GM12873 (cell line): ENCODE data around the gene TBC1D1.
A peak's percentile ranks its signal among the peaks of the same experiment; 100 is the strongest.

Experiments used
- TF ChIP-seq, protein P1 (sequence below): IDR thresholded peaks from 2 replicates; pipeline ENCODE4 v1.5.1; 2012; ENCODE audit warnings: low read depth, mild to moderate bottlenecking, moderate library complexity, low read length, control low read depth; ENCODE audit not compliant: insufficient read depth; ENCODE audit errors: missing control alignments

Gene TBC1D1

DNA sequence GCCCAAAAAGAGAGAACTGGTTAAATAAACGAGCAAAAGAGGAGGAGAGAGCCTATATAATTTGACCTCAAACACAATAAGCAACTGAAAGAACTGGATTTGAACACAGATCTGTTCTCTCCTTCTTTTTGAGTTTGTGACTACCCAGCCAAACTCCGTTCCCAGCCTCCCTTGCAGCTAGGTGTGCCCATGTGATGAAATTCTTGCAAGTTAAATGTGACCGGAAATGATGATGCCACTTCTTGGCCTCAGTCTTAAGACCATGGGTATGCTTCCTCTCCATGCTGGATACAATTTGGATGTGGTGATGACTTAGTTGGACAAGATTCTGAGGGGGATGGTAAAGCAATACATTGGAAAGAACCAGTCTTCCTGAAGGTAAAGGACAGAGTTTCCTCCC is 273.5 kb downstream of the TBC1D1 start:
- TF ChIP-seq, protein P1, sequence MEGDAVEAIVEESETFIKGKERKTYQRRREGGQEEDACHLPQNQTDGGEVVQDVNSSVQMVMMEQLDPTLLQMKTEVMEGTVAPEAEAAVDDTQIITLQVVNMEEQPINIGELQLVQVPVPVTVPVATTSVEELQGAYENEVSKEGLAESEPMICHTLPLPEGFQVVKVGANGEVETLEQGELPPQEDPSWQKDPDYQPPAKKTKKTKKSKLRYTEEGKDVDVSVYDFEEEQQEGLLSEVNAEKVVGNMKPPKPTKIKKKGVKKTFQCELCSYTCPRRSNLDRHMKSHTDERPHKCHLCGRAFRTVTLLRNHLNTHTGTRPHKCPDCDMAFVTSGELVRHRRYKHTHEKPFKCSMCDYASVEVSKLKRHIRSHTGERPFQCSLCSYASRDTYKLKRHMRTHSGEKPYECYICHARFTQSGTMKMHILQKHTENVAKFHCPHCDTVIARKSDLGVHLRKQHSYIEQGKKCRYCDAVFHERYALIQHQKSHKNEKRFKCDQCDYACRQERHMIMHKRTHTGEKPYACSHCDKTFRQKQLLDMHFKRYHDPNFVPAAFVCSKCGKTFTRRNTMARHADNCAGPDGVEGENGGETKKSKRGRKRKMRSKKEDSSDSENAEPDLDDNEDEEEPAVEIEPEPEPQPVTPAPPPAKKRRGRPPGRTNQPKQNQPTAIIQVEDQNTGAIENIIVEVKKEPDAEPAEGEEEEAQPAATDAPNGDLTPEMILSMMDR, result no peak

DNA sequence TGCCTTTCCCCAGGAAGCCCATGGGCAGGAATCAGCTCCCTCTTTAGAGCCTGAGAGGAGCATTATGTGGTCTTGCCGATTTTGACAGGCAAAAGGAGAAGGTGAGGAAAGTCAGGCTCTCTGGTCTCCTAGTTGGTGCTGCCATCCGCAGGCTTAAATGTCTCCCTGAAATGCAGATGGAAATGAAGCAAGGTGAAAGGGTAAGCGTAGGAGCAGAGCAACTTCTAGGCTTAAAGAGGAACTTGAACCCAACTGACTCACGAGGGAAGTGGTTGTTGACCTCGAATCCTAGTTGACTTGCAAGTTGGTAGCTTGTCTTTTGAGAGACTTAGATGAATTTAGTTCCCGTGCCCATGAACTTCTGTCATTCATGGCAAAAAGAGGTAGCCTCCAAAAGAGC is 275.2 kb downstream of the TBC1D1 start:
- TF ChIP-seq, protein P1, result peak; percentile 4

DNA sequence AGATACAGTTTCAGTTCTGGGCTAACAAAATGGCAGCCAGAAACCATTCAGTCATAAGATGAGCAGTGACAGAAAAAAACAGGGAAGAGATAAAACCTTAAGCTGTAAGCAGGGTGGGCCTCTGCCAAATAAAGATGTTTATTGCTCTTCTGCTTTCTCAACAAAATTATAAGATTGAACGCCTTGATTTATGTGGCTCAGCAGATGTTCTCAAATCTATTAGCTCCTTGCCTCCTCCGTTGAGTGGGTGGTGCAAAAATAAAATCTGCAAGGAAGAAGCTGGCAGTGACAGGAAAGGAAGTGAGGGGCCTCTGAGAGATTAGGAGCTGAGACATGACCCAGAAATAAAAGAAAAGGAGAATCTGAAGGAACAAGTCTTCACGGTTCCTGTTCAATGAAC is 275.9 kb downstream of the TBC1D1 start:
- TF ChIP-seq, protein P1, result no peak

DNA sequence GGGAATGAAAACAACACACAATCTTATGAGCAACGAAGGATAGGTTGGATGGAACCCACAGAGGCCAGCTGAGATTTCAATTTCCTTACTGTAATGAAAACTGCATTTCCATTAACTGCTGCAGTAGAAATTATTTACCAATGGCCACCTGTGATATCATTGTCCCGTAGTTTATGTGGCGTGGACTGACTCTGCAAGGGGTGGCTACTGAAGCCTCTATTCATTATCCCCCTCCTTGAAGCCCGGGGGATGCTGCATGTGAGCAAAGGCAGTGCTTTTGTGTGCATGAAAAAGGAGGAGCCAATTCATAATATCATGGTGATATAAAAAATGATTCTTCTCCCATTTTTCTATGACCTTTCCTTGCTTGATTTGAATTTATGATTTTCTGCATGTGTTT is 277.1 kb downstream of the TBC1D1 start:
- TF ChIP-seq, protein P1, result no peak

DNA sequence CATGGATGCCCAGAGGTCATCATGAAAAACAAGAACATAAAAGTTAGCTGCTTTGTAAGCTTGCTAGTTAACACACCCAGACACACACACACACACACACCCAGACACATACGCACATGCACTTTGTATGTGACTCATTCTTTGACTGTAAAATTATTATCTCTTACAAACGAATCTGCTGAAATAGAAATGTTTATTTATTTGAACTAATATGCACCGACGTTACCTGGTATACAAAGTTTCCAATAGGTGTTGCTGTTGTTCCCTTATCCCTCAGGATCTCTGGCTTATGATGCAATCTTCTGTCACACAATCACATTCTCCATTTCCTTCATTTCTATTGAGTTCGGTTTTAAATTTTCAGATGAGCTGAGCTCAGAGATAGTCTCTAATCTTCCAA is 278.6 kb downstream of the TBC1D1 start:
- TF ChIP-seq, protein P1, result no peak

DNA sequence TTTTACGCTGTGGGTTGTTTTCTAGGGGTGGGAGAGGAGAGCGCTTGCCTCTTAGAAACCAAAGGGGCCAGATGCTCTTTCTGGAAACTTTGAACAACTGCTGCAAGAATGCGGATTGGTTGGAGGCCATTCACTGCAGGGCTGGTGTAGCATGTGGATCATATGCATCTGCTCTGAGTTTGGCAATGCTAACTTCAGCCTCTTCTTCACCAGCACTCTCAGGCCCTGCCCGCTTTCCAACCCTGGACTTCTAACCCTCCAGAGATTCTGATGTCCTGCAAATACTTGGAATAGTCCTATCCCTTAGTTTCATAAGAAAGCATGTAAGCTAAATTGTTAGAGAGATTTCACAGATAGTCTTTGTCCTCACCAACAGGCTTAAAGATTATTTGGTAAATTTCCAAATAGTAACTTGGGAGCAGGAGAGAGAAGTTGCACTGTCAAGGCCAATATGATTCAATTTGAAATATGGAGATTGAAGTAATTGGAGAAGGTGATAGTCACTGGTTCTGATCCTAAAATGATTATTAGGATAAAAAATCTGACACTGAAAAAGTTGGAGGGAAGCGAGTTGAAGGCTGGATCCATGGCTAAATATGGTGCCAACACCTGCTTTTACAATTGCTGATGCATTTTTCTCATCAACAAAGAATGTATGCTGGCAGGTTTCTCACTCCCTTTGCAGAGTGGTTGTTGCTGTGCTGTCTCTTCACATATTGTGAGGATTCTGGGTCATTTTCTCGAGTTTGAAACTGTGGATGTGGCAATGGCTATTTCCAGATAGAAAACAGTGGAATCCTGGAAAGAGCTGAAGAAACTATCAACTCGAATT is 279.7 kb downstream of the TBC1D1 start:
- TF ChIP-seq, protein P1, result no peak

DNA sequence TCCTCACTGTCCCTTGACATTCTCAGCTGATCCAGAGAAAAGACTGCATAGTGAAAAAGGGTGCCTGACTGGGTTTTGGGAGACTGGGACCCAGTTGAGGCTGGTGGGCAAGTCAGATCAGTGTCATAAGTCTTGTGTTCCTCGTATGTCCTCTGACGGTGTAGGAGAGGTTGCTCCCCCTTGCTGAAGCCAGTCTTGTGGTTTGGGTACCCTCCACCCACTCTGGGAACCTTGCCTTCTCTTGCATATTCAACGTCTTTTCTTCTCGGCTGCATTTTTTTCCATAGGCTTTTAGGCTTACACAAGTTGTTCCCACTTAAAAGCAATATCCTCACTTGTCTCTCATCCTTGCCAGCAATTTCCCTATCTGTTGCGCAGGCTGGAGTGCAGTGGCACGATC is 281.2 kb downstream of the TBC1D1 start:
- TF ChIP-seq, protein P1, result no peak
